ENCODE data around the gene SFSWAP. TPM values are rescaled to one million over a fixed set of nuclear protein-coding genes. Genes with fewer than 3 reads are reported as not detected.

SFSWAP gene
- polyA plus RNA-seq, 1 experiment: 12.5 TPM

DNA sequence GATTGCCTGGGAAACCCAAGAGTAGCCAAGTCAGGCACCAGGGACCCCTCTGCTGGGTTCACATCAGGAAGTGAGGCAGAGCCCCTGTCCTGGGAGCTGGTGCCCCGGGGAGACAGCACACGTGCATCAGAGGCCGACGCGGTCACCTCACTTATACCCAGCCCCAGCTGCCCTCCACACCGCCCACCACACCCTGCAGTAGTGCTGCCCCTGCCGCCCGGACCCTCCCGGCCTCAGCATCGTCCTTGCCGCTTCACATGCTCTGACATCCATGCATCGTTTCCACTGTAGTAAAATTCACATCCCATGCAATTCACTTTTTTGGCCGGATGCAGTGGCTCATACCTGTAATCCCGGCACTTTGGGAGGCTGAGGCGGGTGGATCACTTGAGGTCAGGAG is 131.3 kb downstream of the SFSWAP start:
- POLR2A ChIA-PET: no interaction called here
- no peak overlapping the region for H3K4me3 ChIP-seq (ENCODE audit: low read depth, low read length)
- no peak for DNase-seq (ENCODE audit: low read depth, low spot score)
- CTCF ChIA-PET: no interaction called here
- H3K9me3 ChIP-seq (ENCODE audit: control insufficient read depth, insufficient read depth, low read length): peaks cover 4% of the 10 kb centered on the region; the same call in 1 of the 2 replicates
- no peaks in the 10 kb centered on the region for H3K27me3 ChIP-seq (ENCODE audit: control insufficient read depth, insufficient read depth, low read length)
- TF ChIP-seq, protein P1, sequence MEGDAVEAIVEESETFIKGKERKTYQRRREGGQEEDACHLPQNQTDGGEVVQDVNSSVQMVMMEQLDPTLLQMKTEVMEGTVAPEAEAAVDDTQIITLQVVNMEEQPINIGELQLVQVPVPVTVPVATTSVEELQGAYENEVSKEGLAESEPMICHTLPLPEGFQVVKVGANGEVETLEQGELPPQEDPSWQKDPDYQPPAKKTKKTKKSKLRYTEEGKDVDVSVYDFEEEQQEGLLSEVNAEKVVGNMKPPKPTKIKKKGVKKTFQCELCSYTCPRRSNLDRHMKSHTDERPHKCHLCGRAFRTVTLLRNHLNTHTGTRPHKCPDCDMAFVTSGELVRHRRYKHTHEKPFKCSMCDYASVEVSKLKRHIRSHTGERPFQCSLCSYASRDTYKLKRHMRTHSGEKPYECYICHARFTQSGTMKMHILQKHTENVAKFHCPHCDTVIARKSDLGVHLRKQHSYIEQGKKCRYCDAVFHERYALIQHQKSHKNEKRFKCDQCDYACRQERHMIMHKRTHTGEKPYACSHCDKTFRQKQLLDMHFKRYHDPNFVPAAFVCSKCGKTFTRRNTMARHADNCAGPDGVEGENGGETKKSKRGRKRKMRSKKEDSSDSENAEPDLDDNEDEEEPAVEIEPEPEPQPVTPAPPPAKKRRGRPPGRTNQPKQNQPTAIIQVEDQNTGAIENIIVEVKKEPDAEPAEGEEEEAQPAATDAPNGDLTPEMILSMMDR (IDR thresholded peaks at IDR 0.05; ENCODE audit: low read depth, low read length): no peak
- H3K27ac ChIP-seq (ENCODE audit: low read depth, low read length): no peak overlapping the region

DNA sequence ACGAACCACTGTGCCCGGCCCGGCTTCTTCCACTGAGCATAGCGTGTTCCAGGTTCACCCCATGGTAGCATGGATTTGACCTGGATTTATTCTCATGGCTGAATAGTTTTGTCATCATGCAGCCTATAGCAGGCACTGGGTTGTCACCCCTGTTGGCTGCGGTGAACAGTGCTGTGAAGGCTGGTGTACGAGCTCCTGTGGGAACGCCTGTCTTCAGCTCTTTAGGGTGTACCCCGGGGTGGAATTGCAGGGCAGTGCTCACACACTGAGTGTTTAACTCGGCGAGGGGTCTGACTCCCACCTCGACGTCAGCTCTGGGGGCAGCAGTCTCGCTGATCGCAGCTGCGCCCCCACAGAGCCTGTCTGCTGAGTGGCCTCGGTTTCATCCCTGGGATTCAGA is 132.6 kb downstream of the SFSWAP start:
- TF ChIP-seq, protein P1 (IDR thresholded peaks at IDR 0.05; ENCODE audit: low read depth, low read length): no peak
- ChIA-PET POLR2A (no interaction called here), CTCF (no interaction called here)
- Histone ChIP-seq H3K4me3 (ENCODE audit: low read depth, low read length) (no peak overlapping the region), H3K27ac (ENCODE audit: low read depth, low read length) (no peak overlapping the region), H3K27me3 (ENCODE audit: control insufficient read depth, insufficient read depth, low read length) (no peaks in the 10 kb centered on the region), H3K9me3 (ENCODE audit: control insufficient read depth, insufficient read depth, low read length) (peaks cover 4% of the 10 kb centered on the region; the same call in 1 of the 2 replicates)
- no peak for DNase-seq (ENCODE audit: low read depth, low spot score)

DNA sequence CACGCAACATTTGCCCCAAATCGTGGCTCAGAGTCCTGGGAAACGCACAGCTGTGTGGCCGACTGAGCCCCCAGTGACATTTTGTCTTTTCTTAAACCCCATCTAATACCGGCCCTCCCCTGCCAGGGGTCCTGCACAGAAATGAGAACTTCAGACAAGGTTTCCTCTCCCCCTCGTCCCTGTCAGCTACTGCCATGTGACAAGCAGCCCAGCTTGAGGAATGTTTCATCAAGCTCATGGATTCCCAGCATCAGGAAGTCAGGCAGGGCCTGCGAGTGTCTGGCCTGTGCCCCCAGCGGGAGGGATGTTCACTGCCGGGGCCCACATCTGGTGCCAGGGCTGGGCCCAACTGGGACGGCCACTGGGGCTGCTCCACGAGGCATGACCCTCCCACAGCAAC is 133.2 kb downstream of the SFSWAP start:
- CTCF ChIA-PET: no interaction called here
- peaks cover 4% of the 10 kb centered on the region; the same call in 1 of the 2 replicates for H3K9me3 ChIP-seq (ENCODE audit: control insufficient read depth, insufficient read depth, low read length)
- TF ChIP-seq, protein P1 (IDR thresholded peaks at IDR 0.05; ENCODE audit: low read depth, low read length): no peak
- no peak overlapping the region for H3K4me3 ChIP-seq (ENCODE audit: low read depth, low read length)
- H3K27ac ChIP-seq (ENCODE audit: low read depth, low read length): no peak overlapping the region
- DNase-seq (ENCODE audit: low read depth, low spot score): no peak
- H3K27me3 ChIP-seq (ENCODE audit: control insufficient read depth, insufficient read depth, low read length): no peaks in the 10 kb centered on the region
- POLR2A ChIA-PET: no interaction called here

DNA sequence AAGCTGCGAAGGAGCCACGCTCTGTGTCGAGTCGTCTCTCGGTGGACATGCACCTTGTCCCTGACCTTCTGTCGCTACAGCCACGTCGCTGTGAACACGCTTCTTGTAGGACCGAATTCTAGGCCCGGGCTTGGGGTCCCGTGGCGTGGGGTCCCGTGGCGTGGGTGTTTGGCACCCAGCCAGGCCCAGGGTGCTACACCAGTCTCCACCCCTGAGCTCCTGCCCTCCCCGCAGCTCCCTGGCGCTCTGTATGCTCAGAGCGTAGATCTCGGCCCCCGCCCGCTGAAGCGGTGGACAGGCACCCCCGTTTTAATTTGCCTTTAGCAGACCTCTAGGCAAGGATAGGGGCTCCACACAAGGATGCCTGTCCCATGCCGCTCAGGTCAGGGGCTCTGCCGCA is 133.8 kb downstream of the SFSWAP start:
- no peak for DNase-seq (ENCODE audit: low read depth, low spot score)
- Histone ChIP-seq H3K4me3 (ENCODE audit: low read depth, low read length) (no peak overlapping the region), H3K27me3 (ENCODE audit: control insufficient read depth, insufficient read depth, low read length) (no peaks in the 10 kb centered on the region), H3K9me3 (ENCODE audit: control insufficient read depth, insufficient read depth, low read length) (peaks cover 4% of the 10 kb centered on the region; the same call in 1 of the 2 replicates), H3K27ac (ENCODE audit: low read depth, low read length) (no peak overlapping the region)
- CTCF ChIA-PET: no interaction called here
- TF ChIP-seq, protein P1 (IDR thresholded peaks at IDR 0.05; ENCODE audit: low read depth, low read length): no peak
- POLR2A ChIA-PET: no interaction called here

DNA sequence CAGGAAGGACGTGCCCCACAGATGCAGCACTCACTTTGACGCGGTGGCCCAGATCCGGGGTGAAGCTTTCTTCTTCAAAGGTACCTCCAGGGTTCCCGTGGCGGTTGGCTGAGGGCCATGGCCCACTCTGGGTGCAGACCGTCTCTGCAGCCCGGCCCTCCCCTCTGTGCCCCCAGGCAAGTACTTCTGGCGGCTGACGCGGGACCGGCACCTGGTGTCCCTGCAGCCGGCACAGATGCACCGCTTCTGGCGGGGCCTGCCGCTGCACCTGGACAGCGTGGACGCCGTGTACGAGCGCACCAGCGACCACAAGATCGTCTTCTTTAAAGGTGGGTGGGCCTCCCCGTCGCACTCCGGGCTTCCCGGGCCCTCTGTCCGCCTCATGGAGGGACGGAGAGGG is 134.2 kb downstream of the SFSWAP start:
- CTCF ChIA-PET: no interaction called here

More for the DNA sequence above, 134.2 kb downstream of the SFSWAP start:
- no peak for DNase-seq (ENCODE audit: low read depth, low spot score)
- Histone ChIP-seq H3K27ac (ENCODE audit: low read depth, low read length) (no peak overlapping the region), H3K4me3 (ENCODE audit: low read depth, low read length) (no peak overlapping the region), H3K9me3 (ENCODE audit: control insufficient read depth, insufficient read depth, low read length) (peaks cover 4% of the 10 kb centered on the region; the same call in 1 of the 2 replicates), H3K27me3 (ENCODE audit: control insufficient read depth, insufficient read depth, low read length) (no peaks in the 10 kb centered on the region)
- POLR2A ChIA-PET: no interaction called here
- TF ChIP-seq, protein P1 (IDR thresholded peaks at IDR 0.05; ENCODE audit: low read depth, low read length): no peak
